ENCODE results near the gene FBXO22. TPM values are rescaled to one million over a fixed set of nuclear protein-coding genes. Genes with fewer than 3 reads are reported as not detected.
"Not testable (repeated sequence)": the region's sequence is repeated elsewhere in the genome, so short reads cannot be mapped to it uniquely, and the experiment has no call there.

Gene FBXO22
- total RNA-seq = 10 to 100 TPM; 66.7 to 67.4 TPM

- Mint-ChIP-seq H3K36me3 (peaks cover 17% of the 10 kb centered on the region), H3K27ac (peak within 1 kb of the TSS; percentile 96), H3K9me3 (no peaks in the 10 kb centered on the region), H3K27me3 (no peaks in the 10 kb centered on the region), H3K4me1 (ENCODE audit: low read depth) (peaks cover 39% of the 10 kb centered on the region), H3K4me3 (peak within 1 kb of the TSS; percentile 100)
- peak; percentile 95 for DNase-seq
- POLR2A ChIA-PET = interaction anchor here (0.7 to 1.9 kb wide), 3 partner anchors 60 to 536 kb away, joined by 3 to 8 read pairs (median 3); partner anchors contain the start of gene UBE2Q2
- CTCF ChIA-PET = interaction anchor here (0.6 to 1.0 kb wide), 2 partner anchors 63 to 94 kb away, joined by 3 read pairs; no protein-coding TSS in a partner anchor
- intact Hi-C loops (cut with micrococcal nuclease) = loop anchor here (1.0 to 10.0 kb wide), 2 partner anchors 61 to 179 kb away; a partner anchor contains a TSS
Observed at GRCh38 chr15:75903331-75904239, at the start of gene FBXO22. FBXO22 (plus strand) TSS chr15:75903878; CDS start chr15:75903964, 86 bp downstream.

DNA sequence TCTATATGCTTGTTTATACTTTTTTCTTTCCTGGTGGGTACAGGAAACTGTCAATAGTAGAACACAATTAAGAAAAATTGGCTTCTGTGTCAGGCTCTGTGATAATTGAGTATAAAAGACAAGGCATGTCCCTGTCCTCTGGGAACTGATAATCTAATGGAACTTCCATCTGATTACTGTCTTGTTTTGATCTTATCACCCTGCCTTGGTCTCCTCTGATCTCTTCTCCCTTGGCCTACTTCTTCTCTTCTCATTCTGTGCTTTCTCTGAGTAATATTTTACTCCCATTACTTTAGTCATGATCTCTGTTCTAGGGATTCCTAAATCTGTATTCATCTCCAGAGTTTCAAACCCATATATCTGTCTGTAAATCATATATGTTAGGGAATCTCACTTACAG, 45.8 kb upstream of the FBXO22 start:
- Mint-ChIP-seq H3K4me3 (no peak overlapping the region), H3K27ac (no peak overlapping the region), H3K4me1 (ENCODE audit: low read depth) (peaks cover 27% of the 10 kb centered on the region), H3K27me3 (no peaks in the 10 kb centered on the region), H3K36me3 (peaks cover 18% of the 10 kb centered on the region), H3K9me3 (no peaks in the 10 kb centered on the region)
- intact Hi-C loops (cut with micrococcal nuclease) = no loop called here
- CTCF ChIA-PET = no interaction called here
- no peak for DNase-seq
- POLR2A ChIA-PET = no interaction called here

- ChIA-PET POLR2A (interaction anchor here (0.6 kb wide), 1 partner anchor 492 kb away, joined by 3 read pairs; no protein-coding TSS in a partner anchor), CTCF (no interaction called here)
- peaks cover 23% of the 10 kb centered on the region for H3K36me3 Mint-ChIP-seq
- no peaks in the 10 kb centered on the region for H3K27me3 Mint-ChIP-seq
- H3K27ac Mint-ChIP-seq = no peak overlapping the region
- intact Hi-C loops (cut with micrococcal nuclease) = no loop called here
- H3K4me1 Mint-ChIP-seq (ENCODE audit: low read depth) = peaks cover 39% of the 10 kb centered on the region
- H3K9me3 Mint-ChIP-seq = no peaks in the 10 kb centered on the region
- no peak overlapping the region for H3K4me3 Mint-ChIP-seq
- DNase-seq = no peak
Observed at GRCh38 chr15:75861750-75862402, 41.8 kb upstream of the FBXO22 start.

DNA sequence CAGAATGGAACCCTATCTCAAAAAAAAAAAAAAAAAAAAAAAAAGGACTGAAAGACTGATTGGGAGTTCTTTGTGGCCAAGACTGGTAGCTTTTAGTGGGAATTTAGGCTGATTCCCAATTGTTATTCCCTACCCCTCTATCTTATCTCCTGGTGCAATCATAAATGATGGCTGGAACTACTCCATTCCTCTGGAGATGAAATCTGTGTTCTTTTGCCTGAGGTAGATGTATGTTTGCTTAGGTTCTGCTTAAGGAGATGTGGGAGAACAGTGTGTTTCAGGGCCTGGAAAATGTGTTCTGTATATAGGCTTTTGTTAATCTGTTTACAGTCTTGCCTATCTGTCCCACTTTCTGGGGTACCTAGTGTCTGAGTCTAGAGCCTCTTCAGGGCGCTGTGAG, 40.9 kb upstream of the FBXO22 start:
- Mint-ChIP-seq H3K27ac (no peak overlapping the region), H3K4me1 (ENCODE audit: low read depth) (peaks cover 41% of the 10 kb centered on the region), H3K9me3 (no peaks in the 10 kb centered on the region), H3K36me3 (peaks cover 25% of the 10 kb centered on the region), H3K27me3 (no peaks in the 10 kb centered on the region), H3K4me3 (no peak overlapping the region)
- ChIA-PET CTCF (no interaction called here), POLR2A (no interaction called here)
- DNase-seq = no peak
- intact Hi-C loops (cut with micrococcal nuclease) = no loop called here

GRCh38 chr15:75864213-75865059, 39.2 kb upstream of the FBXO22 start:
- intact Hi-C loops (cut with micrococcal nuclease) = no loop called here
- ChIA-PET POLR2A (no interaction called here), CTCF (no interaction called here)
- Mint-ChIP-seq H3K27me3 (no peaks in the 10 kb centered on the region), H3K4me3 (no peak overlapping the region), H3K27ac (no peak overlapping the region), H3K4me1 (ENCODE audit: low read depth) (peaks cover 35% of the 10 kb centered on the region), H3K9me3 (no peaks in the 10 kb centered on the region), H3K36me3 (peaks cover 27% of the 10 kb centered on the region)
- DNase-seq = no peak

DNA sequence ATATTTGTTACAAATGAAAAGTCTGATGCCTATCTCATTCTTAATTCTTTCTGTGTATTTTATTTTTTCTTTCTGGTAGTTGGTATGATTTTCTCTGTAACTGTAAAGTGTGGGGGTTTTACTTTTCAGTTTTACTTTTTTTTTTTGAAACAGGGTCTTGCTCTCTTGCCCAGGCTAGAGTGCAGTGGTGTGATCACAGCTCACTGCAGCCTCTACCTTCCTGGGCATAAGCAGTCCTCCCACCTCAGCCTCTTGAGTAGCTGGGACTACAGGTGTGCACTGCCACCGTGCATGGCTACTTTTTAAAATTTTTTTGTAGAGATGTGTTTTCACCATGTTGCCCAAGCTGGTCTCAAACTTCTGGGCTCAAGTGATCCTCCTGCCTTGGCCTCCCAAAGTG, 37.6 kb upstream of the FBXO22 start:
- H3K9me3 Mint-ChIP-seq; H3K27me3 Mint-ChIP-seq; H3K27ac Mint-ChIP-seq; POLR2A ChIA-PET; intact Hi-C loops (cut with micrococcal nuclease); DNase-seq; H3K4me3 Mint-ChIP-seq: not testable (repeated sequence)
- H3K36me3 Mint-ChIP-seq = peaks cover 23% of the 10 kb centered on the region
- H3K4me1 Mint-ChIP-seq (ENCODE audit: low read depth) = peaks cover 33% of the 10 kb centered on the region
- CTCF ChIA-PET = interaction anchor here (1.1 kb wide), 1 partner anchor 56 kb away, joined by 3 read pairs; no protein-coding TSS in a partner anchor

GRCh38 chr15:75866916-75867315, 36.8 kb upstream of the FBXO22 start:
- peaks cover 32% of the 10 kb centered on the region for H3K4me1 Mint-ChIP-seq (ENCODE audit: low read depth)
- ChIA-PET CTCF (interaction anchor here (1.1 kb wide), 1 partner anchor 57 kb away, joined by 3 read pairs; no protein-coding TSS in a partner anchor), POLR2A (no interaction called here)
- no peaks in the 10 kb centered on the region for H3K9me3 Mint-ChIP-seq
- H3K27ac Mint-ChIP-seq = no peak overlapping the region
- H3K36me3 Mint-ChIP-seq = peaks cover 20% of the 10 kb centered on the region
- no peak for DNase-seq
- no peaks in the 10 kb centered on the region for H3K27me3 Mint-ChIP-seq
- intact Hi-C loops (cut with micrococcal nuclease) = no loop called here
- H3K4me3 Mint-ChIP-seq = no peak overlapping the region

DNA sequence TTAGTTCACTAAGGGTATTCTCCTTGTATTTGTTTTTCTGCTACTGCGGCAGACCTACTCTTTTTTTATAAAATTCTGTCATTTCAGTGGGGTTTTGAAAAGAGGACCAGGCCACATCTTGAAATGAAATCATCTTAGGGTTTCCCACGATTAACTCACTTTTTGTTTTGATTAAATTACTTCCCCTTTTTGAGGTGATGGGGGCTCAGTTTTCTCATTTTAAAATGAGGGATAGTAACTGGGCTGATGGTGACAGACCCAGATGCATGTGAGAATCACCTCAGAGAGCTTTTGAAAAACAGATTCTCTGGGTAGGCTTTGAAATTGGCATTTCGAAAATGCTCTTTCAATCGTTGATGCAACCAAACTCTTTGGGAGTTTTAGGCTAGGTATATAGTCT, 36.2 kb upstream of the FBXO22 start:
- Mint-ChIP-seq H3K27me3 (no peaks in the 10 kb centered on the region), H3K4me1 (ENCODE audit: low read depth) (peaks cover 32% of the 10 kb centered on the region), H3K36me3 (peaks cover 17% of the 10 kb centered on the region), H3K9me3 (no peaks in the 10 kb centered on the region), H3K4me3 (no peak overlapping the region), H3K27ac (no peak overlapping the region)
- intact Hi-C loops (cut with micrococcal nuclease) = no loop called here
- ChIA-PET POLR2A (no interaction called here), CTCF (no interaction called here)
- DNase-seq = no peak

- Mint-ChIP-seq H3K27me3 (no peaks in the 10 kb centered on the region), H3K4me3 (no peak overlapping the region), H3K36me3 (peaks cover 17% of the 10 kb centered on the region), H3K9me3 (no peaks in the 10 kb centered on the region), H3K4me1 (ENCODE audit: low read depth) (peaks cover 32% of the 10 kb centered on the region), H3K27ac (no peak overlapping the region)
- ChIA-PET POLR2A (no interaction called here), CTCF (no interaction called here)
- no peak for DNase-seq
- intact Hi-C loops (cut with micrococcal nuclease) = no loop called here
Observed at GRCh38 chr15:75868019-75868418, 35.7 kb upstream of the FBXO22 start.

DNA sequence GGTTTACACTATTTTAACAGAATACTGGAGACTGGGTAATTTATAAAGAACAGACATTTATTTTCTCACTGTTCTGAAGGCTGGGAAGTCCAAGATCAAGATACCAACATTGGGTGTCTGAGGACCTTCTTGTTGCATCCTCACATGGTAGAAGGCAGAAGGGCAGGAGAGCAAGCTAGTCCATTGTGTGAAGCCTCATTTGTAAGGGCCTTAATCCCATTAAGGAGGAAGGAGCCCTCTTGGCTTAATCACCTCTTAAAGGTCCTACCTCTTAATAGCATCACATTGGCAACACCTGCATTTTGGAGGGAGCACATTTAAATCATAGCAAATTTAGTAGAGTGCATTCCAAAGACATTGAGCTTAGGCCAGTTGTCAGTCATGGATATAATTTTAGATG, 34.2 kb upstream of the FBXO22 start:
- ChIA-PET POLR2A (interaction anchor here (1.3 kb wide), 1 partner anchor 26 kb away, joined by 3 read pairs; the partner anchor contains the start of gene UBE2Q2), CTCF (no interaction called here)
- Mint-ChIP-seq H3K4me1 (ENCODE audit: low read depth) (peaks cover 28% of the 10 kb centered on the region), H3K27me3 (no peaks in the 10 kb centered on the region), H3K36me3 (peaks cover 26% of the 10 kb centered on the region), H3K27ac (no peak overlapping the region), H3K9me3 (no peaks in the 10 kb centered on the region), H3K4me3 (no peak overlapping the region)
- intact Hi-C loops (cut with micrococcal nuclease) = no loop called here
- DNase-seq = no peak

DNA sequence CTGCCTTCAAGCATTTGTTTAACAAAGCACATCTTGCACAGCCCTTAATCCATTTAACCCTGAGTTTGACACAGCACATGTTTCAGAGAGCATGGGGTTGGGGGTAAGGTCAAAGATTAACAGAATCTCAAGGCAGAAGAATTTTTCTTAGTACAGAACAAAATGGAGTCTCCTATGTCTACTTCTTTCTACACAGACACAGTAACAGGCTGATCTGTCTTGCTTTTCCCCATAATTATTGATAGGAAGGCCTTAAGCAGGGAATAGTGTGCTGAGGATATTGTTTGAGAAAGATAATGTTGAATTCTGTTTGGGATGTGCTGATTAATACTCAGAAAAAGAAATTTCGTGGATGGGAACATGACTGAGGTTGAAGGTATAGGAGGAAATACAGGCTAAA, 32.1 kb upstream of the FBXO22 start:
- peaks cover 15% of the 10 kb centered on the region for H3K4me1 Mint-ChIP-seq (ENCODE audit: low read depth)
- H3K9me3 Mint-ChIP-seq; H3K27me3 Mint-ChIP-seq; DNase-seq; POLR2A ChIA-PET; H3K27ac Mint-ChIP-seq; H3K4me3 Mint-ChIP-seq; intact Hi-C loops (cut with micrococcal nuclease); CTCF ChIA-PET: not testable (repeated sequence)
- H3K36me3 Mint-ChIP-seq = peaks cover 24% of the 10 kb centered on the region

Measured in activated CD4-positive, alpha-beta memory T cell treated with anti-CD3 and anti-CD28 coated beads for 36 hours (primary cell).